Measurements from ENCODE around the gene GMPS. TPM values are rescaled to one million over a fixed set of nuclear protein-coding genes. Genes with fewer than 3 reads are reported as not detected.

The GMPS gene
- total and polyA plus RNA-seq, 9 of the 15 experiments (the other 6 are each of a cell fraction or from before 2014, with no cell fraction given): 73.7 to 282 (median 156) TPM

DNA sequence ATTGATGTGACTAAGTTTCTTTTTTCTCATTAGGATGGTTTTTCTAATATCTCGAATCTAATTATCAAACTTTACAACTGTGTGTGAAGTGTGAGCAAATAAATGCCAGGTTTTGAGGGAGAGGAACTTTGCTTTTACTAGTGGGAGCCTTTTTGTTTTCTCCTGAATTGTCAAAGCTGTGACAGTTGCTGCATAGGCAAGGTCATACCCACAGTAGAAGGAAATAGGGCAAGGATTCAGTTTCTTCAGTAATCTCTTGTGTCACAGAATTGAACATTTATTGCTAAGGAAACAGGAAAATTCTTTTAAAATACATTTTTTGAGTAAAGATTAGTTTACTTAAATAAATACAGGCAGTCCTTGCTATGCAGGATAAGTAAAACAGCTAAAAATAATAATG lies 19.5 kb downstream of the GMPS start:
- DNase-seq (ENCODE audit: extremely low read depth in 1 of 4, low spot score in 3 of 4): no peak
- intact Hi-C loops (cut with micrococcal nuclease): loop anchor here (2.0 kb wide), 1 partner anchor 17 kb away; no protein-coding TSS in a partner anchor
- CTCF ChIA-PET (ENCODE audit: low intra/inter-chr PET ratio): no interaction called here

DNA sequence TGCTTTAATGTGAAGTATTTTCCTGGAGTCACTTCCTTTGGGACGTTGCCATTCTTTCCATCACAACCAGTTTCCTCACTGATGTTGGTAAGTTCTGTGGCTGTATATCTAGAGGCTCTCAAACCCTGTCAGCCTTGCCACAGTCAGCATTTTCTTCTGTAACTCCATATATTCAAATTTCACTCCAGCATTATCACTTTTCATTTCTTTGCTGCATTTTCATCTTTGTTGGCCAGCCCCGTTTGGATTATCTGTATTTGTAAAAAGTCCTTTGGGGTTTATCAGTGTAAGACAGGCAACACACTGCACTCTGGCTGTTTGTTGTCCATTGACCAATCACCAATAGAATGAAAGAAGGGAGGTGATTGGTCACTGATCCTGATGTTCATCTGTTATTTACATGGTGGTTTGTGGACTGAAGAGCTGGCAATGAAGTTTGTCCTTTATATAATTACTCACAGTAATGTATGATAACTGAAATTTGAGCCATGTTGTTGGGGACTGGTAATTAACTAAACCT lies 20.3 kb downstream of the GMPS start:
- peak; percentile 92 for FAIRE-seq
- Histone ChIP-seq H3K36me3 (ENCODE audit: control insufficient read depth, insufficient read depth, low read length) (peaks cover 41% of the 10 kb centered on the region), H3K9me3 (replicated peaks; ENCODE audit: control insufficient read depth, insufficient read depth, low read depth, low read length) (no peaks in the 10 kb centered on the region), H3K79me2 (ENCODE audit: control insufficient read depth, insufficient read depth, low read length) (peaks cover 100% of the 10 kb centered on the region), H3K4me1 (replicated peaks in 1 of 2; ENCODE audit: control insufficient read depth in 2 of 2, insufficient read depth in 2 of 2, low read length in 2 of 2) (peaks cover 25 to 32% of the 10 kb centered on the region in 2 experiments), H3K9ac (ENCODE audit: insufficient read depth in 1 of 2, low read depth in 2 of 2, low read length in 2 of 2) (peak overlapping the region in 1 of 2 experiments; percentile 57; a peak in 2 of 4 replicates), H4K20me1 (replicated peaks; ENCODE audit: control insufficient read depth, insufficient read depth, low read length) (0 out of 2 replicates have a peak, but pooled peaks cover 3% of the 10 kb centered on the region), H3K4me2 (ENCODE audit: insufficient read depth, low read length) (peak overlapping the region; percentile 72), H3K27me3 (ENCODE audit: control insufficient read depth in 2 of 2, insufficient read depth in 2 of 2, low read length in 2 of 2) (no peaks in the 10 kb centered on the region), H3K4me3 (peak overlapping the region; percentile 12; the same call in 1 of the 2 replicates), H3K9me1 (ENCODE audit: control insufficient read depth, insufficient read depth, low read length) (no peaks in the 10 kb centered on the region), H2AFZ (ENCODE audit: low read depth, low read length) (no peak overlapping the region), H3K27ac (ENCODE audit: extremely low read depth, low read depth, low read length) (peak overlapping the region; percentile 90)
- ATAC-seq: peak; percentile 86
- no TSS peak for BruUV-seq (replicated peaks)
- WGBS (ENCODE audit: insufficient coverage, low coverage, missing lambda C conversion rate): 0% methylated on average over 2 of the region's 2 CpGs
- DNase-seq (ENCODE audit: extremely low read depth in 1 of 4, low spot score in 3 of 4): peak; percentile 77 to 96 (median 84)
- in situ Hi-C loops (cut with MboI) (no loop called here), intact Hi-C loops (cut with micrococcal nuclease) (loop anchor here (2.0 kb wide), 1 partner anchor 18 kb away; no protein-coding TSS in a partner anchor)
- POLR2A ChIA-PET: interaction anchor here (0.6 to 1.4 kb wide), 7 partner anchors 9 to 85 kb away, joined by 3 to 5 read pairs (median 3); partner anchors contain the start of gene C3orf33
- CTCF ChIA-PET (ENCODE audit: low intra/inter-chr PET ratio): no interaction called here
- TF ChIP-seq KLF16 (IDR thresholded peaks at IDR 0.05) (peak; percentile 73), SIX5 (IDR thresholded peaks at IDR 0.05; ENCODE audit: borderline replicate concordance in 1 of 2, insufficient read depth in 1 of 2, low read depth in 1 of 2, low read length in 2 of 2) (no peak), HCFC1 (IDR thresholded peaks at IDR 0.05; ENCODE audit: low read depth, low read length) (no peak), HBP1 (CRISPR knock-in tag; IDR thresholded peaks at IDR 0.05) (no peak), NFATC3 (IDR thresholded peaks at IDR 0.05) (no peak), NCOA6 (IDR thresholded peaks at IDR 0.05) (no peak), ZNF217 (CRISPR knock-in tag; IDR thresholded peaks at IDR 0.05) (no peak), KDM5B (IDR thresholded peaks at IDR 0.05; ENCODE audit: insufficient replicate concordance, low read depth, low read length) (no peak), NFYB (IDR thresholded peaks at IDR 0.05; ENCODE audit: extremely low read depth, insufficient read length) (peak; percentile 52), FOXO4 (CRISPR knock-in tag; IDR thresholded peaks at IDR 0.05) (no peak), GTF2E2 (tag; IDR thresholded peaks at IDR 0.05) (no peak; the same call in 1 of the 2 replicates), ZFPM2 (CRISPR knock-in tag; IDR thresholded peaks at IDR 0.05) (no peak)

More for the DNA sequence above, 19.5 kb downstream of the GMPS start:
- 0% methylated on average over 1 of the region's 1 CpG for WGBS (ENCODE audit: insufficient coverage, low coverage, missing lambda C conversion rate)
- Histone ChIP-seq H3K4me3 (no peak overlapping the region), H3K9ac (ENCODE audit: insufficient read depth in 1 of 2, low read depth in 2 of 2, low read length in 2 of 2) (peak overlapping the region in 1 of 2 experiments; percentile 57; a peak in 2 of 4 replicates), H3K36me3 (ENCODE audit: control insufficient read depth, insufficient read depth, low read length) (peaks cover 33% of the 10 kb centered on the region), H3K79me2 (ENCODE audit: control insufficient read depth, insufficient read depth, low read length) (peaks cover 100% of the 10 kb centered on the region), H4K20me1 (replicated peaks; ENCODE audit: control insufficient read depth, insufficient read depth, low read length) (0 out of 2 replicates have a peak, but pooled peaks cover 3% of the 10 kb centered on the region), H3K4me1 (replicated peaks in 1 of 2; ENCODE audit: control insufficient read depth in 2 of 2, insufficient read depth in 2 of 2, low read length in 2 of 2) (peaks cover 25 to 32% of the 10 kb centered on the region in 2 experiments), H3K4me2 (ENCODE audit: insufficient read depth, low read length) (peak overlapping the region; percentile 25; the same call in 1 of the 2 replicates), H3K27me3 (ENCODE audit: control insufficient read depth in 2 of 2, insufficient read depth in 2 of 2, low read length in 2 of 2) (no peaks in the 10 kb centered on the region), H3K9me3 (replicated peaks; ENCODE audit: control insufficient read depth, insufficient read depth, low read depth, low read length) (no peaks in the 10 kb centered on the region), H2AFZ (ENCODE audit: low read depth, low read length) (no peak overlapping the region), H3K27ac (ENCODE audit: extremely low read depth, low read depth, low read length) (peak overlapping the region; percentile 90), H3K9me1 (ENCODE audit: control insufficient read depth, insufficient read depth, low read length) (no peaks in the 10 kb centered on the region)
- in situ Hi-C loops (cut with MboI): no loop called here
- no peak for FAIRE-seq
- TF ChIP-seq NCOA2 (IDR thresholded peaks at IDR 0.05; ENCODE audit: partially characterized antibody in 2 of 2) (peak in 1 of 2 experiments; percentile 35), DPF2 (IDR thresholded peaks at IDR 0.05) (no peak)
- peak; percentile 31 for ATAC-seq
- POLR2A ChIA-PET: interaction anchor here (1.3 to 1.4 kb wide), 2 partner anchors 12 to 16 kb away, joined by 5 read pairs; no protein-coding TSS in a partner anchor
- BruUV-seq (replicated peaks): no TSS peak

All from K562 (cell line).